HL-60 (cell line): ENCODE measurements around the gene SEC14L5.

Source experiments
- DNase-seq, 2 experiments: peaks; one replicate each; pipeline ENCODE4 v3.0.0-alpha.2; 2010 to 2020; ENCODE audit warnings: low read depth in 1 of 2, low spot score in 1 of 2
- H3K27ac ChIP-seq: fragments of 250-450 bp; sonication (Bioruptor Pico); replicated peaks from 2 replicates; pipeline ENCODE4 v1.5.1; 2020; ENCODE audit warnings: mild to moderate bottlenecking, moderate library complexity
- H3K27me3 ChIP-seq: fragments of 250-450 bp; sonication (Bioruptor Pico); 2 replicates; pipeline ENCODE4 v1.5.1; 2021; ENCODE audit warnings: mild to moderate bottlenecking, moderate library complexity; ENCODE audit not compliant: insufficient read depth, poor library complexity, severe bottlenecking
- H3K4me3 ChIP-seq: replicated peaks from 2 replicates; pipeline ENCODE4 v1.5.1; 2011; ENCODE audit warnings: mild to moderate bottlenecking, control low read depth, low read length; ENCODE audit not compliant: insufficient read depth
- CTCF ChIP-seq: IDR thresholded peaks from one replicate; pipeline ENCODE4 v1.5.1; 2011; ENCODE audit warnings: low read length, control low read depth, inconsistent platforms; ENCODE audit not compliant: insufficient read depth
- GABPA ChIP-seq: IDR thresholded peaks from 2 replicates; pipeline ENCODE4 v1.6.1; 2012; ENCODE audit warnings: low read depth
- POLR2AphosphoS5 ChIP-seq: IDR thresholded peaks from 2 replicates; pipeline ENCODE4 v1.6.1; 2012; ENCODE audit warnings: low read depth
- SPI1 ChIP-seq: IDR thresholded peaks from 2 replicates; pipeline ENCODE4 v1.6.1; 2012; ENCODE audit warnings: low read depth, mild to moderate bottlenecking, borderline replicate concordance
- TF ChIP-seq, protein P1 (sequence below): IDR thresholded peaks from 2 replicates; pipeline ENCODE4 v1.6.1; 2012; ENCODE audit warnings: low read depth; ENCODE audit not compliant: insufficient replicate concordance

Gene SEC14L5

GRCh38 chr16:5030251-5030870 is 72.2 kb downstream of the SEC14L5 start:
- Histone ChIP-seq H3K27ac (no peak overlapping the region), H3K4me3 (no peak overlapping the region), H3K27me3 (no peaks in the 10 kb centered on the region)
- TF ChIP-seq CTCF (no peak), SPI1 (peak; percentile 11; the same call in 1 of the 2 replicates)
- no peak for DNase-seq

- Histone ChIP-seq H3K27me3 (no peaks in the 10 kb centered on the region), H3K27ac (no peak overlapping the region), H3K4me3 (no peak overlapping the region)
- no peak for DNase-seq
- TF ChIP-seq SPI1 (no peak), GABPA (no peak), POLR2AphosphoS5 (no peak), CTCF (no peak)
- TF ChIP-seq, protein P1, sequence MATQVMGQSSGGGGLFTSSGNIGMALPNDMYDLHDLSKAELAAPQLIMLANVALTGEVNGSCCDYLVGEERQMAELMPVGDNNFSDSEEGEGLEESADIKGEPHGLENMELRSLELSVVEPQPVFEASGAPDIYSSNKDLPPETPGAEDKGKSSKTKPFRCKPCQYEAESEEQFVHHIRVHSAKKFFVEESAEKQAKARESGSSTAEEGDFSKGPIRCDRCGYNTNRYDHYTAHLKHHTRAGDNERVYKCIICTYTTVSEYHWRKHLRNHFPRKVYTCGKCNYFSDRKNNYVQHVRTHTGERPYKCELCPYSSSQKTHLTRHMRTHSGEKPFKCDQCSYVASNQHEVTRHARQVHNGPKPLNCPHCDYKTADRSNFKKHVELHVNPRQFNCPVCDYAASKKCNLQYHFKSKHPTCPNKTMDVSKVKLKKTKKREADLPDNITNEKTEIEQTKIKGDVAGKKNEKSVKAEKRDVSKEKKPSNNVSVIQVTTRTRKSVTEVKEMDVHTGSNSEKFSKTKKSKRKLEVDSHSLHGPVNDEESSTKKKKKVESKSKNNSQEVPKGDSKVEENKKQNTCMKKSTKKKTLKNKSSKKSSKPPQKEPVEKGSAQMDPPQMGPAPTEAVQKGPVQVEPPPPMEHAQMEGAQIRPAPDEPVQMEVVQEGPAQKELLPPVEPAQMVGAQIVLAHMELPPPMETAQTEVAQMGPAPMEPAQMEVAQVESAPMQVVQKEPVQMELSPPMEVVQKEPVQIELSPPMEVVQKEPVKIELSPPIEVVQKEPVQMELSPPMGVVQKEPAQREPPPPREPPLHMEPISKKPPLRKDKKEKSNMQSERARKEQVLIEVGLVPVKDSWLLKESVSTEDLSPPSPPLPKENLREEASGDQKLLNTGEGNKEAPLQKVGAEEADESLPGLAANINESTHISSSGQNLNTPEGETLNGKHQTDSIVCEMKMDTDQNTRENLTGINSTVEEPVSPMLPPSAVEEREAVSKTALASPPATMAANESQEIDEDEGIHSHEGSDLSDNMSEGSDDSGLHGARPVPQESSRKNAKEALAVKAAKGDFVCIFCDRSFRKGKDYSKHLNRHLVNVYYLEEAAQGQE, result no peak
These were observed 73.5 kb downstream of the SEC14L5 start for GRCh38 chr16:5031601-5032000.

- Histone ChIP-seq H3K27me3 (no peaks in the 10 kb centered on the region), H3K27ac (peak overlapping the region; percentile 63), H3K4me3 (peak overlapping the region; percentile 99)
- no peak for DNase-seq
- TF ChIP-seq, protein P1, result no peak
- no peak for TF ChIP-seq GABPA
- TF ChIP-seq CTCF, result no peak
- no peak for TF ChIP-seq SPI1
- TF ChIP-seq POLR2AphosphoS5, result no peak
These were observed 74.6 kb downstream of the SEC14L5 start for GRCh38 chr16:5032748-5033167.
